ENCODE data around the gene CADPS2. TPM values are rescaled to one million over a fixed set of nuclear protein-coding genes. Genes with fewer than 3 reads are reported as not detected.
"Not testable (repeated sequence)": the region's sequence is repeated elsewhere in the genome, so short reads cannot be mapped to it uniquely, and the experiment has no call there.

CADPS2 gene
- total RNA-seq, 1 donor from 2014 or later = 6.4 TPM

DNA sequence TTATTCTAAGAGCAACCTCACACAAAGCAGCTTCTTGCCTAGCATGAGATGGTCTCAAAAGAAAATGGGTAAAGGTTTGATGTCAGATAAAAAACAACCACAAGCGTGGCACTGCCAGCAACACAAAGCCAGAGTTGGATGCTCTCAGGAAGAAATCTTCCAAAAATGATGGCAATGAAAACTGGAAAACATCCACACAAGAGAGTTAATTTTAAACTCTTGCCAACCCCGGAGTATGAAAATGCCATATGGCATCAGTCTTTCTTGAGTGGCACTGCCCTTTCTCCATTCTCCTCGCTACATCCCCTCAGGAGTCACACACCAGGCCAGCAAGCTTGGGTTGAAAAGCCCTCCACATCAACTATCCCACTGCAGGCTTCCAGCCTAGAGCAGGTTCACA is 41.0 kb downstream of the CADPS2 start:
- TF ChIP-seq EZH2 (IDR thresholded peaks at IDR 0.05; ENCODE audit: insufficient read depth, low read length) = no peak
- TF ChIP-seq, protein P1, sequence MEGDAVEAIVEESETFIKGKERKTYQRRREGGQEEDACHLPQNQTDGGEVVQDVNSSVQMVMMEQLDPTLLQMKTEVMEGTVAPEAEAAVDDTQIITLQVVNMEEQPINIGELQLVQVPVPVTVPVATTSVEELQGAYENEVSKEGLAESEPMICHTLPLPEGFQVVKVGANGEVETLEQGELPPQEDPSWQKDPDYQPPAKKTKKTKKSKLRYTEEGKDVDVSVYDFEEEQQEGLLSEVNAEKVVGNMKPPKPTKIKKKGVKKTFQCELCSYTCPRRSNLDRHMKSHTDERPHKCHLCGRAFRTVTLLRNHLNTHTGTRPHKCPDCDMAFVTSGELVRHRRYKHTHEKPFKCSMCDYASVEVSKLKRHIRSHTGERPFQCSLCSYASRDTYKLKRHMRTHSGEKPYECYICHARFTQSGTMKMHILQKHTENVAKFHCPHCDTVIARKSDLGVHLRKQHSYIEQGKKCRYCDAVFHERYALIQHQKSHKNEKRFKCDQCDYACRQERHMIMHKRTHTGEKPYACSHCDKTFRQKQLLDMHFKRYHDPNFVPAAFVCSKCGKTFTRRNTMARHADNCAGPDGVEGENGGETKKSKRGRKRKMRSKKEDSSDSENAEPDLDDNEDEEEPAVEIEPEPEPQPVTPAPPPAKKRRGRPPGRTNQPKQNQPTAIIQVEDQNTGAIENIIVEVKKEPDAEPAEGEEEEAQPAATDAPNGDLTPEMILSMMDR (IDR thresholded peaks at IDR 0.05; ENCODE audit: insufficient read depth, low read depth, low read length) = no peak
- Histone ChIP-seq H3K4me2 (ENCODE audit: low read length) (no peak overlapping the region), H4K20me1 (ENCODE audit: insufficient read depth, low read length) (no peaks in the 10 kb centered on the region), H3K4me3 (ENCODE audit: insufficient read depth, low read depth, low read length) (no peak overlapping the region), H3K36me3 (ENCODE audit: insufficient read depth, low read length) (no peaks in the 10 kb centered on the region), H2AFZ (ENCODE audit: low read depth, low read length) (no peak overlapping the region), H3K27ac (ENCODE audit: low read depth, low read length) (no peak overlapping the region), H3K4me1 (ENCODE audit: insufficient read depth, low read length) (no peaks in the 10 kb centered on the region), H3K79me2 (ENCODE audit: insufficient read depth, low read length) (no peaks in the 10 kb centered on the region), H3K27me3 (ENCODE audit: insufficient read depth, low read length) (no peaks in the 10 kb centered on the region), H3K9ac (ENCODE audit: low read length) (no peak overlapping the region), H3K9me3 (ENCODE audit: insufficient read depth, low read depth, low read length) (no peaks in the 10 kb centered on the region)
- no peaks in the 10 kb centered on the region for H3K36me3 Mint-ChIP-seq (ENCODE audit: low read depth, unreplicated experiment)
- DNase-seq (ENCODE audit: low read depth) (no peak), FAIRE-seq (no peak)
- H3K4me3 Mint-ChIP-seq (ENCODE audit: unreplicated experiment) = no peak overlapping the region
- H3K4me1 Mint-ChIP-seq (ENCODE audit: low read depth, unreplicated experiment) = peaks cover 3% of the 10 kb centered on the region
- no peaks in the 10 kb centered on the region for H3K27me3 Mint-ChIP-seq (ENCODE audit: low read depth, unreplicated experiment)
- H3K9me3 Mint-ChIP-seq (ENCODE audit: unreplicated experiment) = no peaks in the 10 kb centered on the region
- H3K27ac Mint-ChIP-seq (ENCODE audit: unreplicated experiment) = no peak overlapping the region

DNA sequence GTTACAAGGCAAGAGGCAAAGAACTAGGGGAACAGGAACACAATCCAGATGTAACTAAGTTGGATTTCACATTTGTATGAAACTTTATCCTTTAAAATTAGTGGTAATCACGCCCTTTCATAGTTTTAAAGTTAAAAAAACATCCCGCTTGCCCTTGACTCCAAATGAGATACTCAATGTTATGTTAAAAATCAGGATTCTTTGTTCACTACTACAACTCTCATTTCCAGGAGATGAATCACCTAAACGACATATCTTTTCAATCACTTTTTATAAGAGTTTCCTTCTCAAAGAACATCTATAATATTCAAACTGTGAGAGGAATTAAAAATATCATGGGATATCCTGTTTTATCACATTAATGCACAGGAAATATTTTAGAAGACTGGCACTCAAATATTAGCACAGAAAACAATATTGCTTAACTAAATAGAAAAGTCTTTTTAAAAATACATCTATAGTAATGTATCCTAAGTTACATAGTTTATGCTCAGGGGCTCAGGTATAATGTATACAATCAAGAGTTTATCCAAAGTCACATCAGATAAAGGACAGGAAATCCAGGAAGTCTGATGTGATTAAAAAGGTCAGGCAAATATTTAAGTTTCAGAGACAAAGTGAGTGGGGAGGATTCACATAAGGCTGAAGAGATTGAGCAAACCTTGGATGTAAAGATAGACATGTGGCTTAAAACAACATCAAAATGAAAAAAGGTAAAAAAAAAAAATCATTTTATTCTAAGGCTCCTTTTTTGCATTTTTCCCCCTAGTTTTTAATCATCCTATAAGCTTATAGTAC is 41.9 kb downstream of the CADPS2 start:
- no peak overlapping the region for H3K4me3 ChIP-seq (ENCODE audit: insufficient read depth, low read depth, low read length)
- H4K20me1 ChIP-seq (ENCODE audit: insufficient read depth, low read length) = no peaks in the 10 kb centered on the region
- H3K4me3 Mint-ChIP-seq (ENCODE audit: unreplicated experiment) = no peak overlapping the region
- no peak overlapping the region for H3K27ac ChIP-seq (ENCODE audit: low read depth, low read length)
- H3K4me1 ChIP-seq (ENCODE audit: insufficient read depth, low read length) = no peaks in the 10 kb centered on the region
- no peaks in the 10 kb centered on the region for H3K9me3 Mint-ChIP-seq (ENCODE audit: unreplicated experiment)
- no peaks in the 10 kb centered on the region for H3K9me3 ChIP-seq (ENCODE audit: insufficient read depth, low read depth, low read length)
- no peaks in the 10 kb centered on the region for H3K36me3 Mint-ChIP-seq (ENCODE audit: low read depth, unreplicated experiment)
- H3K27ac Mint-ChIP-seq (ENCODE audit: unreplicated experiment) = no peak overlapping the region
- H3K9ac ChIP-seq (ENCODE audit: low read length) = no peak overlapping the region
- H2AFZ ChIP-seq (ENCODE audit: low read depth, low read length) = no peak overlapping the region
- no peaks in the 10 kb centered on the region for H3K36me3 ChIP-seq (ENCODE audit: insufficient read depth, low read length)
- DNase-seq (ENCODE audit: low read depth) (no peak), FAIRE-seq (no peak)
- no peak overlapping the region for H3K4me2 ChIP-seq (ENCODE audit: low read length)
- H3K27me3 Mint-ChIP-seq (ENCODE audit: low read depth, unreplicated experiment) = no peaks in the 10 kb centered on the region
- no peaks in the 10 kb centered on the region for H3K27me3 ChIP-seq (ENCODE audit: insufficient read depth, low read length)
- H3K4me1 Mint-ChIP-seq (ENCODE audit: low read depth, unreplicated experiment) = peaks cover 3% of the 10 kb centered on the region
- no peaks in the 10 kb centered on the region for H3K79me2 ChIP-seq (ENCODE audit: insufficient read depth, low read length)
- TF ChIP-seq EZH2 (IDR thresholded peaks at IDR 0.05; ENCODE audit: insufficient read depth, low read length) = no peak
- TF ChIP-seq, protein P1 (IDR thresholded peaks at IDR 0.05; ENCODE audit: insufficient read depth, low read depth, low read length) = no peak

DNA sequence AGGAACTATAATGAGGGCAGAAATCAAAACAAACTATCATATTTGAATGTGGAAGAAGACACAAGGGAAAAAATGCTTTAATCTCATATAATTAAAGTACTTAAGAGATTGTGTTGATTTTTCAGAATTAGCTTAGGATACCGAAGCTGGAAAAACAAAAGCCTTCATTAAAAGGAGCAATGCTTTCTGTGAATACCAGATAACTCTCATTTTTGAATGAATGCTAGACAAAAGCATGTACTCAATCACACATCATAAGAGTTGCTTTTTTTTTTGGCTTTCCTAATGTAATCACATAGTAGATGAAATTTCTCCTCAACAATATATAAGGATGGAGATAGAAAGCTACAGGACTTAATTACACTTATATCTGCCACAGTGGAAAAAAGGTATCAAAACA is 43.3 kb downstream of the CADPS2 start:
- no peak overlapping the region for H3K4me3 Mint-ChIP-seq (ENCODE audit: unreplicated experiment)
- no peaks in the 10 kb centered on the region for H3K36me3 Mint-ChIP-seq (ENCODE audit: low read depth, unreplicated experiment)
- no peaks in the 10 kb centered on the region for H3K4me1 ChIP-seq (ENCODE audit: insufficient read depth, low read length)
- no peak overlapping the region for H3K27ac Mint-ChIP-seq (ENCODE audit: unreplicated experiment)
- no peak overlapping the region for H3K27ac ChIP-seq (ENCODE audit: low read depth, low read length)
- H3K9me3 ChIP-seq (ENCODE audit: insufficient read depth, low read depth, low read length) = no peaks in the 10 kb centered on the region
- FAIRE-seq (no peak), DNase-seq (ENCODE audit: low read depth) (no peak)
- no peak overlapping the region for H3K4me2 ChIP-seq (ENCODE audit: low read length)
- no peak for TF ChIP-seq EZH2 (IDR thresholded peaks at IDR 0.05; ENCODE audit: insufficient read depth, low read length)
- TF ChIP-seq, protein P1 (IDR thresholded peaks at IDR 0.05; ENCODE audit: insufficient read depth, low read depth, low read length) = no peak
- H2AFZ ChIP-seq (ENCODE audit: low read depth, low read length) = no peak overlapping the region
- H3K27me3 Mint-ChIP-seq (ENCODE audit: low read depth, unreplicated experiment) = no peaks in the 10 kb centered on the region
- peaks cover 3% of the 10 kb centered on the region for H3K4me1 Mint-ChIP-seq (ENCODE audit: low read depth, unreplicated experiment)
- H3K36me3 ChIP-seq (ENCODE audit: insufficient read depth, low read length) = no peaks in the 10 kb centered on the region
- H3K27me3 ChIP-seq (ENCODE audit: insufficient read depth, low read length) = no peaks in the 10 kb centered on the region
- H3K9me3 Mint-ChIP-seq (ENCODE audit: unreplicated experiment) = no peaks in the 10 kb centered on the region
- no peak overlapping the region for H3K9ac ChIP-seq (ENCODE audit: low read length)
- no peaks in the 10 kb centered on the region for H4K20me1 ChIP-seq (ENCODE audit: insufficient read depth, low read length)
- H3K79me2 ChIP-seq (ENCODE audit: insufficient read depth, low read length) = no peaks in the 10 kb centered on the region
- H3K4me3 ChIP-seq (ENCODE audit: insufficient read depth, low read depth, low read length) = no peak overlapping the region

DNA sequence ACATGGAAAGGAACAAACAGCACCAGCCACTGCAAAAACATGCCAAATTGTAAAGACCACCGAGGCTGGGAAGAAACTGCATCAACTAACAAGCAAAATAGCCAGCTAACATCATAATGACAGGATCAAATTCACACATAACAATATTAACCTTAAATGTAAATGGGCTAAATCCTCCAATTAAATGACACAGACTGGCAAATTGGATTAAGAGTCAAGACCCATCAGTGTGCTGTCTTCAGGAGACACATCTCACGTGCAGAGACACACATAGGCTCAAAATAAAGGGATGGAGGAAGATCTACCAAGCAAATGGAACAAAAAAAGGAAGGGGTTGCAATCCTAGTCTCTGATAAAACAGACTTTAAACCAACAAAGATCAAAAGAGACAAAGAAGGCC is 50.0 kb downstream of the CADPS2 start:
- H3K4me2 ChIP-seq (ENCODE audit: low read length); H3K9ac ChIP-seq (ENCODE audit: low read length); H3K36me3 Mint-ChIP-seq (ENCODE audit: low read depth, unreplicated experiment); FAIRE-seq; H3K27me3 ChIP-seq (ENCODE audit: insufficient read depth, low read length); H3K27ac ChIP-seq (ENCODE audit: low read depth, low read length); H2AFZ ChIP-seq (ENCODE audit: low read depth, low read length); H3K9me3 Mint-ChIP-seq (ENCODE audit: unreplicated experiment); H3K4me1 Mint-ChIP-seq (ENCODE audit: low read depth, unreplicated experiment); H3K4me3 Mint-ChIP-seq (ENCODE audit: unreplicated experiment); H3K4me3 ChIP-seq (ENCODE audit: insufficient read depth, low read depth, low read length); H3K27ac Mint-ChIP-seq (ENCODE audit: unreplicated experiment); DNase-seq (ENCODE audit: low read depth); H4K20me1 ChIP-seq (ENCODE audit: insufficient read depth, low read length); H3K4me1 ChIP-seq (ENCODE audit: insufficient read depth, low read length); H3K9me3 ChIP-seq (ENCODE audit: insufficient read depth, low read depth, low read length); H3K36me3 ChIP-seq (ENCODE audit: insufficient read depth, low read length); H3K27me3 Mint-ChIP-seq (ENCODE audit: low read depth, unreplicated experiment); H3K79me2 ChIP-seq (ENCODE audit: insufficient read depth, low read length): not testable (repeated sequence)
